GM18520 (cell line): ENCODE data around the gene IL17RE.
A peak's percentile ranks its signal among the peaks of the same experiment; 100 is the strongest.

ENCODE experiments used
- ATAC-seq: cut with Tn5 transposase; IDR thresholded peaks from one replicate; pipeline ENCODE4 v1.9.1; 2021; ENCODE audit not compliant: unreplicated experiment

IL17RE gene

GRCh38 chr3:9951598-9951961, 48.9 kb downstream of the IL17RE start:
- no peak for ATAC-seq

- ATAC-seq = peak; percentile 59
Observed at GRCh38 chr3:9951962-9952805, 49.5 kb downstream of the IL17RE start, which contains the start of gene PRRT3. PRRT3 (minus strand) TSS chr3:9952408; CDS start chr3:9950115, 2,293 bp downstream.

- ATAC-seq = no peak
Observed at GRCh38 chr3:9955067-9955502, 52.4 kb downstream of the IL17RE start.

- no peak for ATAC-seq
Observed at GRCh38 chr3:9955611-9956352, 53.1 kb downstream of the IL17RE start.

- ATAC-seq = no peak
Observed at GRCh38 chr3:9957214-9957613, 54.6 kb downstream of the IL17RE start.

GRCh38 chr3:9965200-9965875, 62.7 kb downstream of the IL17RE start:
- no peak for ATAC-seq
